ENCODE data around the gene HTT. TPM values are rescaled to one million over a fixed set of nuclear protein-coding genes. Genes with fewer than 3 reads are reported as not detected.

HTT gene
- total RNA-seq, 4 donors from 2014 or later = 31.1 to 48.6 (median 43.0) TPM

GRCh38 chr4:3190549-3190948 lies 116.1 kb downstream of the HTT start:
- Histone ChIP-seq H3K4me1 (peaks cover 0 to 11% (median 0%) of the 10 kb centered on the region in 3 donors), H3K27ac (peak overlapping the region in 1 of 4 donors; percentile 35), H3K36me3 (peaks cover 0 to 89% of the 10 kb centered on the region in 2 donors), H3K27me3 (no peaks in the 10 kb centered on the region), H3K9me3 (no peaks in the 10 kb centered on the region), H3K4me3 (no peak overlapping the region)
- no peak for ATAC-seq
- WGBS, 2 donors (ENCODE audit: low coverage in 1 of 2) = 41 to 60% methylated on average over 5 of the region's 5 CpGs
- no peak for TF ChIP-seq POLR2A (IDR thresholded peaks at IDR 0.05)
- no peak for TF ChIP-seq CTCF (IDR thresholded peaks at IDR 0.05)
- no peak for TF ChIP-seq POLR2AphosphoS5 (IDR thresholded peaks at IDR 0.05)
- TF ChIP-seq EP300 (IDR thresholded peaks at IDR 0.05) = no peak

GRCh38 chr4:3192188-3192587 lies 117.7 kb downstream of the HTT start:
- Histone ChIP-seq H3K27me3 (no peaks in the 10 kb centered on the region), H3K4me3 (no peak overlapping the region), H3K4me1 (peaks cover 0 to 11% (median 0%) of the 10 kb centered on the region in 3 donors), H3K36me3 (peaks cover 0 to 90% of the 10 kb centered on the region in 2 donors), H3K27ac (no peak overlapping the region), H3K9me3 (no peaks in the 10 kb centered on the region)
- TF ChIP-seq EP300 (IDR thresholded peaks at IDR 0.05) = no peak
- TF ChIP-seq POLR2A (IDR thresholded peaks at IDR 0.05) = no peak
- no peak for TF ChIP-seq CTCF (IDR thresholded peaks at IDR 0.05)
- TF ChIP-seq POLR2AphosphoS5 (IDR thresholded peaks at IDR 0.05) = no peak
- whole genome bisulfite sequencing, 2 donors (ENCODE audit: low coverage in 1 of 2) = 93 to 97% methylated on average over 2 to 4 of the region's 4 CpGs
- no peak for ATAC-seq

GRCh38 chr4:3192827-3193226 lies 118.3 kb downstream of the HTT start:
- ATAC-seq = no peak
- no peak overlapping the region for H3K4me3 ChIP-seq
- H3K27me3 ChIP-seq = no peaks in the 10 kb centered on the region
- H3K4me1 ChIP-seq = peaks cover 0 to 11% (median 0%) of the 10 kb centered on the region in 3 donors
- no peak for TF ChIP-seq CTCF (IDR thresholded peaks at IDR 0.05)
- no peak for TF ChIP-seq POLR2AphosphoS5 (IDR thresholded peaks at IDR 0.05)
- no peak for TF ChIP-seq POLR2A (IDR thresholded peaks at IDR 0.05)
- TF ChIP-seq EP300 (IDR thresholded peaks at IDR 0.05) = no peak
- no peaks in the 10 kb centered on the region for H3K9me3 ChIP-seq
- H3K27ac ChIP-seq = no peak overlapping the region
- WGBS, 2 donors (ENCODE audit: low coverage in 1 of 2) = 94 to 96% methylated on average over 4 to 8 of the region's 12 CpGs
- H3K36me3 ChIP-seq = peaks cover 0 to 90% of the 10 kb centered on the region in 2 donors

- Histone ChIP-seq H3K27ac (no peak overlapping the region), H3K4me1 (peaks cover 0 to 11% (median 0%) of the 10 kb centered on the region in 3 donors), H3K36me3 (peaks cover 0 to 86% of the 10 kb centered on the region in 2 donors), H3K4me3 (no peak overlapping the region), H3K27me3 (no peaks in the 10 kb centered on the region), H3K9me3 (no peaks in the 10 kb centered on the region)
- TF ChIP-seq EP300 (IDR thresholded peaks at IDR 0.05) (no peak), CTCF (IDR thresholded peaks at IDR 0.05) (peak in 3 of 4 experiments; percentile 24 to 30 (median 28))
- no peak for ATAC-seq
- WGBS, 2 donors (ENCODE audit: low coverage in 1 of 2) = 58 to 67% methylated on average over 6 of the region's 6 CpGs
Measured at GRCh38 chr4:3193531-3194203, 119.2 kb downstream of the HTT start.
